Activated effector memory CD4-positive, alpha-beta T cell treated with Interleukin-2 at 50 U/mL for 16 hours (primary cell): ENCODE results near the gene PLEKHF1.
"Not testable (repeated sequence)": the region's sequence is repeated elsewhere in the genome, so short reads cannot be mapped to it uniquely, and the experiment has no call there.

Source experiments
- DNase-seq: peaks from one replicate; pipeline ENCODE4 v3.0.0-alpha.2; 2020

PLEKHF1 gene

DNA sequence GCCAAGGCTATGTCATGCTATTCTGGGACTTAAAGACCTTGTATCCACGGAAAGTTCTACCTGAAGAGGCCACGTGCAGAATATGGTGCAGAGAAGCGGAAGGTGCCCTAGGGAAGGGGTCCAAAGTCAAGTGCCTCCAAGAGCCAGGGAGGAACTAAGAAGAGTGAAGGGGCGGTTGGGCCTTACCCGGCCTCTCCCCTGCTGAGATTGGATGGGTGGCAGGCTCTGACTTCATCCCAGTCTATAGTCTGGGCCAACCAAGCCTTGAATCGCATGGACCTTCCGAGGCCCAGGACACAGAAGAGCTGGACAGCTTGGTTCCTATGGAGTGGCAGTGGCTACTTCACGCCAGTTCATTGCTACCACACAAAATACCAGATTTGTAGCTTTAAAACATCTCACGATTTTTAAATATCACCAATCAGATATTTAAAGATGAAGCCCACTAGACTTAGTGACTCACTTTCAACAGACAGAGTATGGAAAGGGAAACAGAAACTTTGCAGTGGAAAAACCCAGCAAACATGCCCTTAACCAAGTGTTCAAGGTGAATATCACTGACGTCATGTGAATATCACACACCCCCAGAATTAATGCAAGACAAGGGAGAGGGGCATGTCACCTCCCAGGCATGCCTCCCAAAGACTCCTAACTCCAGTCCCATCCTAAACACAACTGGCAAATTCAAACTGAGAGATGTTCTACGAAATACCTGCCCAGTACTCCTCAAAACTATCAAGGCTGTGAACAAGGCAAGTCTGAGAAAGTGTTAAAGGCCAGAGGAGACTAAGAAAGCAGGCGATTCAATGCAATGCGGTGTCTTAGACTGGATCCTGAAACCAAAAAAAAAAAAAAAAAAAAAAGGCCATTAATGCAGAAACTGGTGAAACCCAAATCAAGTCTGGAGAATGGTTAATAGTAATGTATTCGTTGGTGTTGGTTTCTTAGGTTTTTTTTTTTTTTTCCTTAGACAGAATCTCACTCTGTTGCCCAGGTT is 39.6 kb downstream of the PLEKHF1 start:
- no peak for DNase-seq

DNA sequence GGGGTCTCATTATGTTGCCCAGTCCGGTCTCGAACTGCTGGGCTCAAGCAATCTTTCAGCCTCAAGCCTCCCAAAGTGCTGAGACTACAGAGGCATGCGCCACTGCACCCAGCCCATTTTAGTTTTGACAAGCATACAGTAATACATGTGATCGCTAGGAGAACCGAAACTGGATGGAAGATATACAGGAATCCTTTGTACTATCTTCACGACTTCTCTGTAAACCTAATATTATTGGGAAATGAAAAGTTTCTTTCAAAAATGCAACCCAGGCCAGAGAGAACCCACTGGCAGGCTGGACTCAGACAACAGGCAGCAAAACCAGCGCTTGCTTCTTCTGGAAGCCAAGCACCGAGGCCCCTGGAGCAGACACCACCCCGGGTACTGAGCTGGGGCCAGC is 40.4 kb downstream of the PLEKHF1 start:
- no peak for DNase-seq

DNA sequence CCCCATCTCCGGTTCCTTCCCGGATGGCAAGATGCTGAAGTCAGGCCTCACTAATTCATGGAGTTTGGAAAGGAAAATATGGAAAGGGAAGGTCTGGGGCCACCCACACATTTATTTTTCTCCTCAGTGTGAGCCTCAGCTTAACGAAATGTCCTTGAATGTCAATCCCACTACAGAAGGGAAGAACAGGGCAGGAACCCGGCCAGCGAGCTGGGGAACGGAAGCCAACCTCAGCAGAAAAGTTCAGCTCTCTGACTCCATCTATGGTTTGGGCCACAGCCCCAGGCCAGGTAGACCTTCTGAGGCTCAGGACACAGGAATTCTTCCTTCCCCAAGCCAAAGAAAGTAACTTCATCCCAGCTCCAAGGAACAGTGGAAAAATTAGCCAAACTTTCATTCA is 41.4 kb downstream of the PLEKHF1 start:
- DNase-seq, result no peak

DNA sequence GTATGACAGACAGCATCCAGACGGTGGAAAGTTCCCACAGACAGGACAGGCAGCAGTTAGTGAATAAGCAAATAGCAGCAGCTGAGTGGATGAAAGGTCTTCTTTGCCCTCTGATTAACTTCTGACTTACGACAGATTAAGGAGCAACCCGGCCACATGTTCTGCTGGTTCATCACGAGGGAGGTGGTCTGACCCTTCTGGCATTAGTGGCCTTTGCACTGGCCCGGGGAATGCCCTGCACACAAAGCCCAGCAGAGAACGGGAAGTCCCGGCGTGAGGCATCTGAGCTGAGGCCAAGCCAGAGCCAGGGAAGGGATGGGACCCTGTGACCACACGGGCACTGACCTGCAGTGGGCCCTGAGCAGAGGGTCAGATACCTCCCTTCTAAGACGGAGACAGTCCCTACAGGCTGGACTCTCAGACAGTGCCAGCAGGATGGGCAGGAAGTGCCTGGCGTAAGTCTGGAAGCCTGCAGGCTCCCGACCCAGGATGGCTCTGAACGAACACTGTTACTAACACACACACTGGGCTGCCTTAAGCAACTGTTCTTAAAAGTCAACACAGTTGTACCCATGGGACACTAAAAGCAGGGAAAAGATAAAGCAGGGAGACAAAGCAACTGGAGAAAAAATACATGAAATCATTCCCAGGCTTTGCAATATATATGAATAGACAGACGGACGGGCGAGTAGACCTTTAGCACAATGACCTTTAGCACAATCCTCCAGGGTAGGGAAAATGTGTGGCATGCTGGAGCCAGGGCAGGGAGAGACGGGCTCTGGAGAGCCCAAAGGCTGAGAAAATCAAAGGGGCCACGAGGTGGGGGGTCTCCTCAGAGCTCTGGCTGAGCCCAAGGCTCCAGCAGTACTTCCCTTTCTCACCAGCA is 43.5 kb downstream of the PLEKHF1 start:
- no peak for DNase-seq

DNA sequence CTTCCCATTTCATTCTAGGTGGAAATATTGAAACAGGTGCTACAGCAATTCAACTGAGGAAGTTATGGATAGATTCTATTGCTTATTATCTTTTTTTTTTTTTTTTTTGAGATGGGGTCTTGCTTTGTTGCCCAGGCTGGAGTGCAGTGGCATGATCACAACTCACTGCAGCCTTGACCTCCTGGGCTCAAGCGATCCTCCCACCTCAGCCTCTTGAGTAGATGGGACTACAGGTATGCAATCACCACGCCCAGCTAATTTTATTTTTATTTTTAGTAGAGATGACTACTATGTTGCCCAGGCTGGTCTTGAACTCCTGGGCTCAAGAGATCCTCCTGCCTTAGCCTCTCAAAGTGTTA is 44.2 kb downstream of the PLEKHF1 start:
- DNase-seq, result not testable (repeated sequence)

DNA sequence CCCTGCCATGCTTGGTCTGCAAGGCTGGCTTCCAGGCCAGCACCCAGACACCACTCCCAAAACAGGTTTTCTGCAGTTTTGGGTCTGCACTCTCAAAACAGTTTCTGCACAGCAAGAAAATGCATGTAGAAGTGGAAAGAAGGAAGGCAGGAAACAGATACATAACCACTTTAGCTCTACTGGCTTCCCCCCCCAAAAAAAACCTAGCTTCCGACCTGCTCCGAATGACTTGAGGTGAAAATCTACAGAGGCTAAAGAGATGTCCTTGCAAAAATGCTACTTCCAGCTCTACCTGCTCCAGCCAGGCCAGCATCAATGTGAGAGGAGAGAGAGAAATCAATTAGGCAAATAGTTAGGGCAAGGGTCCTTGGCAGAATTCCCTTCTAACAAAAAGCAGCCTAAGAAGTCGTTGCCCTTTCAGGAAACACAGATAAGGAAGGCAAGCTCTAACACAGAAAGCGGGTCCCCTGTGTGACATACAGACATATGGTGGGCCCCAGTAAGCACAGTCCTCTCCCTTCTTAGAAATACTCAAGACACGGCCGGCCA is 46.4 kb downstream of the PLEKHF1 start:
- DNase-seq, result no peak

DNA sequence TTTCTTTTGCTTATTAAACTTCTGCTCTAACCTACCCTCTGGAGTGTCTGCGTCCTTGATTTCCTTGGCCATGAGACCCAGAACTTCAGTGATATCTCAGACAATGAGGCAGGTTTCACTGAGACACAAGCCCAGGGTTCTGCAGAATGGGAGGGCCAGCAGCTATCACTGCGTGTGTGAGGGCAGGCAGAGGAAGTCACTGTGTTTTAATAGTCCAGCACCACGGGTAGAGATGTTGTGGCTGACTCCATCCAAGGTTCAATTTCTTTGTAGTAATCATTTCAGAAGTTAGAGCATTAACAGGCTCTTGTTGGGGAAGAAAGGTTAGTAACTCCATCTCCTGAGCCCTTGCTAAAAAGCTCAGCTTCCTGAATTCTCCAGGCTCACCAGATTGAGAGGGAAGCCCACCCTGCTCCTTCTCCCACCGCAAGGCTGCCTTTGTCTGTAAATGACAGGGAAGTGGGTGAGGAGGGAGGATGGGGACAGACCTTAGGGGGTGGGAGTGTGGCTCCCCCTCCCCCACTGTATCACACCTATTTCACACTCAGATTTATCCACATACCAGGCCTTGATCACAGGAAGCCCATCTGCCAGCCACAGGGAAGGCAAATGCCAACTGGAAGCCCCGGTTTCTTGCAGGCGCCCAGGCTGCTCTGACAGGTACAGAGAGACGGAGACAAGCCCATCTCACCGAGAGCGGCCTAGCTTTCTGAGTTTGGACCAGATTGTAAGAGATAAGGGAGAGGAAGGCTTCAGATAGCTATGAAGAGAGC is 47.7 kb downstream of the PLEKHF1 start:
- no peak for DNase-seq

DNA sequence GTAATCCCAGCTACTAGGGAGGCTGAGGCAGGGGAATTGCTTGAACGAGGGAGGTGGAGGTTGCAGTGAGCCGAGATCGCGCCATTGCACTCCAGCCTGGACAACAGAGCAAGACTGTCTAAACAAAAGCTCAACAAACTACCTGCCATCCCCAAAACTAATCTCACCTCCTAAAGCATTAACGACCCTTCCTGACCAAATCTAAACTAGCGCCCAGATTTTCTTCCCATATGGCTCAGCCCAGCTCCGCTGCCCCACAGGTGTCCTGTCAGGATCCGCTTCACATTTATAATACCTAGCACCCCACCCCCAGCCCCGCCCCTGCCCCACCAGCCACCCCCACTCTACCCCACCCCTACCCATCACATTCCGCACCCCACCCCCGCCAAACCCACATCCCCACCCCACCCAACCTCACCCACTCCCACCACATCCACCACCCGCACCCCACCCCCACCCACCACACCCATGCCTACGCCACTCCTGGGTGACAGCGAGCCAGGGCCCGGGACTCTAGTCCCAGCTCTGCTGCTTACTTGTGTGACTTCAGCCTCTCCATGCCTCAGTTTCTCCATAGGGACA is 49.2 kb downstream of the PLEKHF1 start:
- no peak for DNase-seq

DNA sequence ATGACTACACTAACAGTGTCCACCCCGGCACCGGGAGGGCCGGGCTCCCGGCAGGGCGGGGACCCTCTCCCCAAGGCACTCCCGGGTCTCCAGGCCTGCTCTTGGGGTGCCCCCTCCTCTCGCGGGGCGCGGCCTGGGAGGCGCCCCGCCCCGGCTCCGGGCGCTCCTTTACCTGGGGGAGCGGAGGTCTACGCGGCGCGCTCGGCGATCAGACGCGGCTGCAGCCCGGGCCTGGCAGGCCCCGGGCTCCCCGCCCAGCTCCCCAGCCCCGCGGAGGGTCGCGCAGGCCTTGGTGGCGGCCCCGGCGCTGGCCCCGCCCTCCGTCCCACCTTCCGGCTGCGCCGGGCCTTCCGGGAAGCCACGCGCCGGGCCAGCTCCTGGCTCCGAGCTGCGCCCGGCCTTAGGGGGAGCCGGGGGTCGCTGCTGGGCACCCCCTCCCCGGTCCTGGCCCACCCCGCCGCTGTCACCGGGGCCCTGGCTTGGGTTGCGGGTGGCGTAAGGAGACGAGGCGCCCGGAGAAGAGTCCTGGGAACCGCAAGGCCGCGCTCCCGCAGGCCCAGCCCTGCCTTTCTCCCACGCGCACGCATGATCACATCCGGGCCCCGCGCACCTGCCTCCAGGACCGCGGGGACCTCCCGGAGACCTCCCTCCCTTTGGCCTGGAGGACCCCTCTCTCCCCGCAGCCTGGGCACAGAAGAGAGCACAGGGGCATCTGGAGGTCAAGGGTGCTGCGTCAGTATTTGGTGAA is 49.9 kb downstream of the PLEKHF1 start, which contains the start of gene C19orf12:
TSS of gene C19orf12 (minus strand) at position 309 of the 748 bp plus-strand sequence. CDS start 6,848 bp downstream, outside the sequence.
- DNase-seq, result peak; percentile 60

DNA sequence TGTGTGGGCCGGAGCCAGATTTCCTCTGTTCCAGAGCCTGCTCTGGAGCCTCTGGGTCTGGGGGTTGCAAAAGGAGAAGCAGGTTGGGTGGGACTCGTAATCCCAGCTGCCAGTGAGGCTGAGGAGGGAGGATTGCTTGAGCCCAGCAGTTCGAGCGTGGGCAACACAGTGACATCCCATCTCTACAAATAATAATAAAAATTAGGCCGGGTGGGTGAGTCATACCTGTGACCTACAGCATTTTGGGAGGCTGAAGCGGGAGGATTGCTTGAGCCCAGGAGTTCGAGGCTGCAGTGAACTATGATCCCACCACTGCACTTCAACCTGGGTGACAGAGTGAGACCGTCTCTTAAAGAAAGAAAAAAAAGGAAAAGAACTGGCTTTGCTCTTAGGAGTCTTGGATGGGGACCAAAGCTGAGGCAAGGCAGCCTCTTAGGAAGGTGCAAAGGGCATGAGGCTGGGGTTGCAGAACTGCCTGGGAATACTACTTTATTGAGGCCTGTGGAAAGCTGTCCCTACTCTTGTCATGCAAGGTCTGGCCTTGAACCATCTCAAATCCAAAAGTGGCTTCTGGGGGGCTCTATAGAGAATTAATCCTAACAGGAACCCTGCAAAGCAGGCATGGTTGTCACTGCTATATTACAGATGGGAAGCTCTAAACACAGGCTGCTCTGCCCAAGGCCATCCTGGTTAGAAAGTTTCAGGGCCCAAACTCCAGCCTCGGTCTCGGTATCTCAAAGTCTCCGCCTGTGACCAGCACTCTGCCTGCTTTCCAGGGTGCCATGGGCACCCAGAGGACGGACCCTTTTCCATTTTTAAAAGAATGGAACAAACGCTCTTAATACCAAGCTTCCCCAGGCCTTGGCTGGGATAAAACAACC is 50.7 kb downstream of the PLEKHF1 start:
- no peak for DNase-seq

DNA sequence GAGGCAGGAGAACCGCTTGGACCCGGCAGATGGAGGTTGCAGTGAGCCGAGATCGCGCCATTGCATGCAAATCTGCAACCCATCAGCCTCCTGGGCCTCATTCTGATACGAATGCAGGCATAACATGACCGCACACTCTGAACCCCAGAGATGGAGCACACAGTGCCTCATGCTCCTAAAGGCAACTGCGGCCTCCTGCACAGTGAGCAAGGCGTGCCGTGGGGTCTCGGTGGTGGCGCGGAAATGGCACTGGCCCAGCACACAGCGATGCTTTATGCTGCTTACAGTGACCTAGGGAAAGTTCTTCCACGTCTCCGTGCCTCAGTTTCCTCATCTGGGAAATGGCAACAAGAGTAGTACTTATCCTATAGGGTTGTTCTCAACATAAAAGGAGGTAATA is 51.8 kb downstream of the PLEKHF1 start:
- no peak for DNase-seq

DNA sequence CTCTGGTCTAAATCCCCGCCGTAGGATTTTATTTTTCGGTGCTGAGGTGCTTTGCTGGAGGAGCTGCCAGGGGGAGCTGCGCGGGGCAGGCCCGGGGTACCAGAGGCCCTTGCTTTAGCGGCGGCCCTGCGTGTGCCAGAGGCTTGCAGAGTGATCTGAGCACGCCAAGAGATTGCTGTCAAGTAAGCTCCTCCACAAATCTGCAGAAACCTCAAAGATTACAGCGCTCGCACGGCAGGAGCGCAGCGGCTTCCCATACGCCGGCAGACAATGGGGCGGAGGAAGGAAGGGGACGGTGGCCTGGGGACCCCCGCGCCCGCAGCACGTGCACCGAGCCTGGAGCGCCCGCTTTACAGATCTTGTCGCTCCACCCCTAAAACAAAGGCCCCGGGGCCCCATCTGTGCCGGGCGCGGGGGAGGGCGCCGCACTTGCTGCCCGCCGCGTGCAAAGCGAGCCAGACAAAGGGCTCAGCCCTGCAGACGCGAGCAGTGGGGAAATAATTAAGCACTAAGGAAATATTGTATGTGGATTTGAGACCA is 58.9 kb downstream of the PLEKHF1 start:
- peak; percentile 1 for DNase-seq

DNA sequence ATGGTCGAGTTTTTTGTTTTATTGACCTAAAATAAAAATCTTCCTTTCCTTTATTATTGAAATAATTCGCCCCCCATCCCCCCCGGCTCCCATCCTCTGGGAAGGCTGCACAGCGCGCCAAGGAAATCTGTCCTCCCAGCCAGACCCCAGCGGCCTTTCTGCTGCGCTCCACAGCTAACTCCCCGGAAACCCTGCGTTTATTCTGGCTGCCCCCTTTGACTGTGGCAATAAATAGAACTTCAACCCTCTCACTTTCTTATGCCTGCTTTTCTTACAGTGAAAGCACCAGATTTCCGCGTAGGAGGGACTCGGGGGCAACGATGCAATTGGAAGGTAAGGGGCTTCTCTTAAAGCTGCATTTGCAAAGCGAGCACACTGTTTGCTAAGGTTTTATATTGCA is 59.5 kb downstream of the PLEKHF1 start:
- DNase-seq, result no peak
